GM20000 (cell line): ENCODE results near the gene MUC4.
"Not testable (repeated sequence)": the region's sequence is repeated elsewhere in the genome, so short reads cannot be mapped to it uniquely, and the experiment has no call there.

Source experiments
- DNase-seq: peaks from one replicate; pipeline ENCODE4 v3.0.0; 2012; ENCODE audit warnings: low spot score
- TF ChIP-seq, protein P1 (sequence below): IDR thresholded peaks from 2 replicates; pipeline ENCODE4 v1.5.1; 2012; ENCODE audit warnings: mild to moderate bottlenecking, control low read depth; ENCODE audit errors: extremely low read depth, missing control alignments

MUC4 gene

DNA sequence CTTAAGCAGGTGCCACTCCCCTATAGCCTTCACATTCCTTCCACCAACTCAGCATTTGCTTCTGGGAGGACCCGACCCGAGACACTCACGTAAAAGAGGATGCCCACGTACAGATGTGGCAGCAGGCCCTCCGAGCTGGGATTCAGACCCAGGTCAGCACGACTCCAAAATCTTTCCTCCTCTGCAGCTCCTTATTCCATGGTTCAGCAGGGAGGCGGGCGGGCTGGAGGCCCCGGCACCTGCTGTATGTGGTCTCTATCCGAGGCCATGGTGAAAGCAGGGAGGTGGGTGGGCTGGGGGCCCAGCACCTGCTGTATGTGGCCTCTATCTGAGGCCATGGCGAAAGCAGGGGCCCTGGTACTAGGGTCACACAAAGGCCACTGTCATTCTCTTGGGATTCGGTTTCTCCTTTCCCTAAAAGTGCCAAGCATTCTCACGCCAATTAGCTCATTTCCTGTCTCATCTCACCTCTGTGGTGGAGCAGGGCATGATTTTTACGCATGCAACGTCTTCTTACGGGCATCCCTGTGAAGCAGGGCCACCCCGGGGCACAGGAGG lies 5.9 kb upstream of the MUC4 start:
- TF ChIP-seq, protein P1, sequence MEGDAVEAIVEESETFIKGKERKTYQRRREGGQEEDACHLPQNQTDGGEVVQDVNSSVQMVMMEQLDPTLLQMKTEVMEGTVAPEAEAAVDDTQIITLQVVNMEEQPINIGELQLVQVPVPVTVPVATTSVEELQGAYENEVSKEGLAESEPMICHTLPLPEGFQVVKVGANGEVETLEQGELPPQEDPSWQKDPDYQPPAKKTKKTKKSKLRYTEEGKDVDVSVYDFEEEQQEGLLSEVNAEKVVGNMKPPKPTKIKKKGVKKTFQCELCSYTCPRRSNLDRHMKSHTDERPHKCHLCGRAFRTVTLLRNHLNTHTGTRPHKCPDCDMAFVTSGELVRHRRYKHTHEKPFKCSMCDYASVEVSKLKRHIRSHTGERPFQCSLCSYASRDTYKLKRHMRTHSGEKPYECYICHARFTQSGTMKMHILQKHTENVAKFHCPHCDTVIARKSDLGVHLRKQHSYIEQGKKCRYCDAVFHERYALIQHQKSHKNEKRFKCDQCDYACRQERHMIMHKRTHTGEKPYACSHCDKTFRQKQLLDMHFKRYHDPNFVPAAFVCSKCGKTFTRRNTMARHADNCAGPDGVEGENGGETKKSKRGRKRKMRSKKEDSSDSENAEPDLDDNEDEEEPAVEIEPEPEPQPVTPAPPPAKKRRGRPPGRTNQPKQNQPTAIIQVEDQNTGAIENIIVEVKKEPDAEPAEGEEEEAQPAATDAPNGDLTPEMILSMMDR = no peak
- no peak for DNase-seq

DNA sequence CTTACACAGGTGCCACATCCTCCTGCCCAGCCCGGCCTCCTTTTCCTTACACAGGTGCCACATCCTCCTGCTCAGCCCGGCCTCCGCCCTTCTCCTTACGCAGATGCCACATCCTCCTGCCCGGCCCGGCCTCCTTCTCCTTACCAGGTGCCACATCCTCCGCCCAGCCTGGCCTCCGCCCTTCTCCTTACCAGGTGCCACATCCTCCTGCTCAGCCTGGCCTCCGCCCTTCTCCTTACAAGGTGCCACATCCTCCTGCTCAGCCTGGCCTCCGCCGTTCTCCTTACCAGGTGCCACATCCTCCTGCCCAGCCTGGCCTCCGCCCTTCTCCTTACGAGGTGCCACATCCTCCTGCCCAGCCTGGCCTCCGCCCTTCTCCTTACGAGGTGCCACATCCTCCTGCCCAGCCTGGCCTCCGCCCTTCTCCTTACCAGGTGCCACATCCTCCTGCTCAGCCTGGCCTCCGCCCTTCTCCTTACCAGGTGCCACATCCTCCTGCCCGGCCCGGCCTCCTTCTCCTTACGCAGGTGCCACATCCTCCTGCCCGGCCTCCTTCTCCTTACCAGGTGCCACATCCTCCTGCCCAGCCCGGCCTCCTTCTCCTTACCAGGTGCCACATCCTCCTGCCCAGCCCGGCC lies 4.7 kb upstream of the MUC4 start:
- not testable (repeated sequence) for DNase-seq

DNA sequence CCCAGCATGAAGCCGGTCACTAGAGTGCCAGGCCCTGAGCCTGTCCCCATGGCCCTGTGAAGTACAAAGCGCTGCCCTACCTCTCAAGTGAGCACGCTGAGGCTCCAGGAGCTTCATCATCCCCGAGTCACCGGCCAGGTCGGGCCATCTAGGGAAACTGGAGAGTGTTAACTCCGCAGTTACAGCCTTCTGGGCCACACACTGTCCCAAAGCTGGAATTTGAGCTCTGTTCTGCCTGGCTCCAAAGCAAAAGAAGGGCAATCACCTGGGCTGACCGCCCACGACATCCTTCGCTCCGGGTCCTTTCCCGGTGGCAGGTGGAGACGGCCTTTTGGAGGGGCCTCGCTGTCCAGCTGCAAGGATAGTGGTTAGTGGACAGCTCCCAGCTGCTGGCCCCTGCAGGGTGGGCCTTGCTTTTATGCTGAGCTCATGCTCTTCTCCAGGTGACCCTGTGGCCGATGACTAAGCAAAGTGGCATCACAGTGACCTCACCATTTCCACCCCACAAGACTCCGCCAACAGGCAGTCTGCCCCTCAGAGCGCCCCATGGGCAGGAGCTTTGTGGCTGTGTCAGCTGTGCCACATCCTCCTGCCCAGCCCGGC lies 3.5 kb upstream of the MUC4 start:
- DNase-seq = no peak

DNA sequence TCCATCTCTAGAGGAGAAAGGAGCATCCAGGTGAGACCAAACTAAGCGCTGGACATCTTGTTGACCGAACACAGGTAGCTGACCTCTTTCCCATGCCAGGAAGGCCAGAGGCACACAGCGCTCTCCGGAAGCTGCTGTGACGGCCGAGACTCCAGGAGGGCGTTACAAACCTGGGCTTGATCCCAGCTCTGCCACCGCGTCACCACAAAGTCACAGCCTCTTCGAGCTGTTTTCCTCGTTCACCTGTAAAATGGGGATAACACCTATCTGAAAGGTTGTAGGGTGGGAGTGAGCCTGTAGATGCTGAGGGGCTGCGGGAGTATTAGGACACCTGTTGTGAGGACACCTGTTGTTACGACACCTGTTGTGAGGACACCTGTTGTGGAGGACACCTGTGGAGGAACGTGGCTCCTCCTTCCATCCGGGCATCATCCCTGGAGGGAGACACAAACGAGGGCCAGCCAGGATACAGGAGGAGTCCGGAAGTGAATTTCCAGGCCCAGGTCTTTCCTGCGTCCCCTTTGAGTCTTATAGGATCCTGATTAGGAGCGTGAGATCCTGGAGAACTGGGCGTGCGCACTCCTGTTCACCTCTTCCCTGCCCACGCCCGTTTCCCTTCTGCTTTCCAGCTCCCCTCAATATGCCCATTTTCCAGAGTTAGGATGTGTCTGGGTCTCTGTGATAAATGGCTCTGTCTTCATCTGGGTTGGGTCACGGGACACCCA lies 2.3 kb upstream of the MUC4 start:
- no peak for DNase-seq

More for the DNA sequence above, 3.5 kb upstream of the MUC4 start:
- TF ChIP-seq, protein P1 = no peak

DNA sequence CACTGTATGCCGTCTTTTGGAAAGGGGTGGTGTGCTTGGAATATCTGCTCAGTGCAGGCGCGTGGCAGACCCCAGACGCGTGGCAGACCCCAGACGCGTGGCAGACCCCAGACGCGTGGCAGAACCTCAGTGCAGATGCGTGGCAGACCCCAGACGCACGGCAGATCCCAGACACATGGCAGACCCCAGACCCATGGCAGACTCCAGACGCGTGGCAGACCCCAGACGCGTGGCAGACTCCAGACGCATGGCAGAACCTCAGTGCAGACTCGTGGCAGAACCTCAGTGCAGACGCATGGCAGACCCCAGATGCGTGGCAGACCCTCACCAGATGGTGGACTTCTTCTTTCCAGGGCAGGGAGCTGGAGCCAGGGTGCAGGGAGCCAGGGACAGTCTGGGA lies 637 bp upstream of the MUC4 start:
- TF ChIP-seq, protein P1 = no peak
- DNase-seq = no peak

More for the DNA sequence above, 2.3 kb upstream of the MUC4 start:
- TF ChIP-seq, protein P1 = no peak

DNA sequence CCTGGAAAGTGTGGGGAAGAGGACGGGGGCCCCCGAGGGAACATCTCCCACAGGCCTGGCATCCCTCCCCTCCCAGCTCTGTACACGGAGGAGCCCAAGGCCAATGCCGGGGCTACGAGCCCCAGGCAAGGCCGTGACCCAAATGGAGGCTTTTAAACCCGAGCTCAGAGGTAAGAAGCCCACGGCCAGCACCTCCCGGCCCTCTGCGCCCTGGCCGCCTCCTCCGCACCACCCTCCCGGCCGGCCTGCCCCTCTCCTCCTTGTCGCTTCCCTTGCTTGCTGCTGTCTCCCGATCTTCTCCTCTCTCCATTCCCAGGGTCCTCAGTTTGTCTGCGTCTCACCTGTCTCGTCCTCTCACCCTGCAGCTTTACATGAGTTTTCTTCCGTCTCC lies 1.3 kb downstream of the MUC4 start:
- TF ChIP-seq, protein P1 = no peak
- DNase-seq = no peak

DNA sequence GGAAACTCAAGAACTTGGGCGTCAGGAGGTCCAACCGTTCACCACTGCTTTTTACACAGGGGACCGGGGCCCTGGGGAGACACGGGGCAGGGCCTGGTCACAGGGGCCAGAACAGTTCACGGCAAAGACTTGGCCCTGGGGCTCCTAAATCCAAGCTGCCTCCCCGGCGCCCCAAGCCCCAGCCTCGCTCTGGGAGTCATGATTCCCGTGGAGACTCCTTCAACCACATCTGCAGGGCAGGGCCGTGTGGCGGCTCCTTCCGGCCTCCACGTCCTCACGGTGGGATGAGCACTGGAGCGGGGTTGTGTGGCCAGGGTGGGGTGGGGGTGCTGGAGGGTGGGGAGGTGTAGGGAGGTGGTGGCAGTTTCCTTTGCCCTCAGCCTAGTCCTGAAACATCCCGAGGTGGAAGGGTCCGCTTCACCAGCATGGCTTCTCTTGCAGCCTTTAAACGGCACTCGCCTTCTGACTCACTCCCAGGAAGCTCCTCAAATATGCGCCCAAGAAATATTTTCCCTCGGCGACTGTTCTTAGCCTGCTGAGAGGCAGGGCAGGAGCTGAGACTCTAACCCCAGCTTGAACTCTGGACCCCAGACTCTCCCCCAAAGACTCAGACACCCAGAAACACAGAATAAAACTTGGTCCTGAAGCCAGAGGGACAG lies 1.8 kb downstream of the MUC4 start:
- TF ChIP-seq, protein P1 = no peak
- no peak for DNase-seq
